ENCODE data around the gene PNLIPRP2.

Gene PNLIPRP2

DNA sequence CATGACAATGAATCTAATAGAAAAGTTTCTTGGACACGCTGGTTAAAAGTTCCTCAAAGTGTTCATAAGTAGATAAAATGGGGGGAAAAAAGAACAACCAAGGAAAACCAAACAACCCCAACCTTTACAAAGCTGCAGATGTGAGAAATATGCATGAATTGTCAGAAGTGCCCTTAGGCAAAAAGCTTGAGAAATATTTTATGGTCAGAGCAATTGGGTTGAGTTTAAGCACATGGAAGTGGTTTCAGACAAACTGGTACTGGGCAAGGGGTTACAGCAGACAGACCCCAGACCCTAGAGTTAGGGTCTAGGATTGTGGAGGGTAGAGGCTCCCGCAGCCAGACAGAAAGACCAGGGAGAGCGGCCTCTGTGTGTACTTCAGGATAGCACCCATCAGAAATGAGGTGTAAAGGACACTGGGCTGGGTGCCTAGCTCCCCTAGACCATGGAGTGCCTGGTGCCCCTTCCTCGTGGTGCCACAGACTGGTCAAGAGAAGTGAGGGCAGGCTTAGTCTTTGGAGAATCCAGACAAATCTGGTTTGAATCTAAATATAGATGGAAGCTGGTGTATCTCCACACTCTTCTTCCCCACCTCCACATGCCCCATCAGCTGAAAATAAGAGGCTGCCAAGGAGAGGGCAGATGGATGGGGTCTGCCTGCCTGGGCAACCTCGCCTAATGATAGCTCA, 37.3 kb downstream of the PNLIPRP2 start:
- no peak for DNase-seq

GRCh38 chr10:116659049-116659670, 38.4 kb downstream of the PNLIPRP2 start:
- no peak for DNase-seq

DNA sequence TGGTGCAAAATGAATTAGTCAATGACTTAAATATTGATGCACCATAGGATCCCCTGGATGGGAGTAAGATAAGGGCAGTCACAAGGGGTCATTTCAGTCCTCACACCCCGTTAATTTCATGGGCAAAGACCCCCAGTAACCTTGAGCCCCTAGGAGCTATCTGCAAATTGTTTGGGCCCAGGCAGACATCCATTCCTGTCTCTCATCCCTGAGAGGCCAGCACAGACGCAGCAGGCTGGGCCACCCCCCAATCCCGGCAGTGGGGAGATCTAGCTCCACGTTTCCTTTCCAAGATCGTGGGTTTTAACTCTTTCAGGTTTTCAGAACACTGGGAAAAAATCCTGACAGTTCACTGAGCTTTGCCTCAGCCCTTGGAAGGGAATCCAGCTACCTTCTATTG, 40.1 kb downstream of the PNLIPRP2 start:
- DNase-seq: no peak

- no peak for DNase-seq
Measured at GRCh38 chr10:116663342-116663741, 42.6 kb downstream of the PNLIPRP2 start.

- DNase-seq: no peak
Measured at GRCh38 chr10:116664631-116665030, 43.9 kb downstream of the PNLIPRP2 start.

- DNase-seq: no peak
Measured at GRCh38 chr10:116665541-116666125, 44.9 kb downstream of the PNLIPRP2 start.

- no peak for DNase-seq
Measured at GRCh38 chr10:116667484-116667883, 46.7 kb downstream of the PNLIPRP2 start.

DNA sequence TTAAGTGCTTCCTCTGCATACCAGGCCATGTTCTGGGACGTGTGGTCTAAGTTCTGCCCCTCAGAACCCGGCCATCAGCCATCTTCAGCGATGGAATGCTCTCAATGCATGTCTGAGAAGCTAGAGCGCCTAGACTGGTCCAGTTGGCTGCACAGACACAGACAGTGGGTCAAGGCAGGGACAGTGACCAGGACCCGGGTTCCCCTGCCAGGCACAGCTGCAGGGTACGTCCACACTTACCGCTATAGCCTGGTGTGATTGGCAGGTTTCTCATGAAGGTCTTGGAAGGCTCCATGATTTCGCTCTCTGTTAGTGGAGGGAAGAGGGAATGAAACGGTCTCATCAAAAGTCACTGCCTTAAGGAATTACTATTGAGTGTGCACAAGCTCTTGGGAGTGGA, 47.3 kb downstream of the PNLIPRP2 start:
- no peak for DNase-seq

DNA sequence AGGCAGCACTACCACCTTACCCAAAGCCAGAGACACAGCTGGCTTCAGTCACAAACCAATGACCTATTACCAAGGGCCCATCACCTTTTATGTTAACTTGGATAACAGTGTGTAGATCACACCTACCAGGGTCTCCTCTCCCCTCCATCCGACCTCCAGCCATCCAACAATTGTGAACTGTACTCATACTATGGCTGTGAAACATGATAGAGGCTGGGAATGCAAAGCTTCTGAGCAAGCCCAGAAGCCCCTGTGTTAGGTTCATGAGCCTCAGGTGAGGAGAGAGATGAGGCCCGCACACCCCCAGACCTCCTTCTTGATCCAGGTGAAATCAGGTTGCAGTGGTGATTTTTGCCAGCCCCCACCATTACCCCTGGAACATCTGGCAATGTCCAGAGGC, 47.7 kb downstream of the PNLIPRP2 start:
- DNase-seq: no peak

GRCh38 chr10:116669080-116669479, 48.3 kb downstream of the PNLIPRP2 start:
- DNase-seq: no peak

DNA sequence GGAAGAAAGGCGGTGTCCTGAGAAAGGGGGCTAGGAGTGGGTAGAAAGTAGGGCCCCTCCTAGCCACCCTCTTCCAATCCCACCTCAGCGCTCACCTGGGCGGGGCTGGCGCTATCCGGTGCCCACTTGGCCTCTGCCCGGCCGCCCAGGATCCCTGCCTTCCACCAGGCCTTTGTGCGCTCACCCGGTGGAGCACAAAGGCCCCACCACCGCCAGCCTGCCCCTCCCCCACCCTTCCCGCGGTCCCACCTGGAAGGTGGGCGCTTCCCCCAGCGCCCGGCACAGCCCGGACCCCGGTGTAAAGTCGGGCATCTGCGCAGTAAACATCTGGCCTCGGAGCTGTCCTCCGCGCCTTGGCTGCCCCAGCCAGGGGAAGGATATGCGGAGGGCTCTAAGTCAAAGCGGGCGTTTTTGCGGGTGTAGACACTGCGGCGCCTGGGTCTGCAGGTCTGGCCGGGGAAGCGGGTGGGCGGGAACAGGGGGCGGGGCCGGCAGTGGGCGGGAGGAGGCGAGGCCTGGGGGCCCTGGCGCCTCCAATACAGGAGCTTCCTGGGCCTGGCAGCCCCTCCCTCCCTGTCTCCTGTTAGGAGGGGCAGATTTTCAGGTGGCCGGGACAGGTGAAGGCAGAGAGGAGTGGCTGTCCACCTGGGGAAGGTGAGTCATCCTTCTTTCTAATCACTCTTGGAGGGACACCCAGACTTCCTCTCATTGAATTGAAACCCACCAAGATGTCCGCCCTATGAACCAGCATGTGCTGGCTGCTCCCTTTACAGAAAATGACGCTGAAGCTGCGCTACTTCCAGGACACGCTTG, 49.3 kb downstream of the PNLIPRP2 start:
- no peak for DNase-seq

DNA sequence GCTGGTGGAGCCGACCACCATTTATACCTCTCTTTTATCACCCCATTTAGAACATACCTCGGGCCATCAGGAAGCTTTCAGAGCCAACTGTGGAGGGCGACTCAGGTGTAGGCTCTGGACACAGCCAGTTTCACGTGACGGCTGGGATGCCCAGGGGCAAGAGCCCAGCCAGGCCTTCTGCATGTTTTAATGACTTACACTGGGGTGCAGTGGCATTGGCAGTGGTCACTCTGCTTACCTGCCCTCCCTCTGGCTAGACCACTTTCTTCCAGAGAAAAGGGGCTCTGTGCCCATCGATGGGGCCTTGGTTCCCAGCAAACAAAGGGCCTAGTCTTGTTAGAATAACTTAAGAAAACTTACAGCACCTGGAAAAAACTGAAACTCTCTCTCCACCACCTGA, 50.0 kb downstream of the PNLIPRP2 start:
- DNase-seq: no peak

DNA sequence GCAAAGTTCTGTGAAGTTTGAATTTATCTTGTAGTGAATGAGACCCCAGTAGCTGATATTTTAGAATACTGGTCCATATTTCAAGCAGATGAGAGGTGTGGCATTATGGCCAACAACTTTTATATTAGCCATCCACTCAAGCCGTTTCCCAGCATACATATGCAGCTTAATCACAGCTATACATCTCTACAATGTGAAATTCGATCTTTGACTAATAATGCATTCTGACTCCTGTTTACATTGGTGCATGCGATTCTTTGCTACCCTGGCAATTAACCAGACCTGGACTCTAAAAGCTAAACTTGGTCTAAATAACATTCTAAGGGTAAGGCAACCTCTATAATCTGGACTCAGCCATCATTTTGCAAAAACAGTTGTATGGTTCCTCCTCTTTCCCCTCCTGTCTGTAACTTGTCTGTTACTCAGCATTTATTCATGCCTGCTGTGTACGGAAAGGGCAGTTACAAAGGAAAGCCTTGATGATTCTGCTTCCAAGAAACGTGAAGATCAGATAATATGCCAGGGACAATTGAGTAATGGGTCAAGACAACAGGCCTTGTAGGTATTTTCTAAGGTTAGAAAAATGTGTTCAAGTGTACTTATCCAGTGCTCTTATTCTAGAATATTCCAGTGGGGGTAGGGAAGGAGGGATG, 50.6 kb downstream of the PNLIPRP2 start:
- DNase-seq: no peak

DNA sequence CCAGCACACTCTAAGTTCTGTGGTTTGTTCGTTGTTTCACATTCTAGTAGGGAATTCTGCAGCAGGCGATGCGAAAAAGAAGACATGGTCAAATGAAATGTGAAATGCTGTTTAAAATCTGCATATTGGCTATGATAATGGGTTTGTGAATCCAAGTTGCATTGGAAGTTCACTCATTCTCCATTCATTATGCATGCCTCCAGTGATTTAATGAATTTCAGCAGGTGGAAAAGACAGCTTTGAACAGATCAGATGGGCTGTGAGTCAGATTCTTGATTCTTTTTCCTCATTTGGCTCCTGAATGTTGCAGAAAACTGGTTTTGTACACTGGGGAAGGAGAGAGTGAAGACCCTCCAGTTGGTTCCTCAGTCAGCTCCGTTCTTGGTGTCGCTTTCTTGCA, 52.1 kb downstream of the PNLIPRP2 start:
- DNase-seq: no peak

- DNase-seq: no peak
Measured at GRCh38 chr10:116673866-116674265, 53.1 kb downstream of the PNLIPRP2 start.

DNA sequence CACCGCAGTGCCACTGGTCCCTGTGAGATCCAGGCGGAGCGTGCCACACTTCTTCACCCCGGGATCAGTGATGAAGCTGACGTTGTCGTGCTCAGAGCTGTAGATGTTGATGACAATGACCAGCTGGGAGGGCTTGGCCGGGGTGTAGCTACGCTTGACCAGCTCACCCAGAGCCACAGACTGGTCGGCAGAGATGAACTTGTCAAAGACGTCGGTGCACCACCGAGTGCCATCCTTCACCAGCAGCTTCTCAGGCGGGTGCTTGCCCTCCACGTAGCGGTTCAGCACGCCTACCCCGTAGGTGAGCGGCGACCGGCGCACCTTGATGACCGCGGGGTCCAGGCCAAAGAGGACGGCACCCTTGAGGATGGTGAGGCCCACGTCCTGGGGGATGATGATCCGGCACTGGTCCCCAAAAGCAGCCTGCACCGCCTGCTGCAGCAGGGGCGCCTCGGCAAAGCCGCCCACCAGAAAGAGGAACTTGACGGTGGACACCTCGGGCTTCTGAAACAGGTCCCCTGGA, 54.2 kb downstream of the PNLIPRP2 start:
- DNase-seq: no peak

- no peak for DNase-seq
Measured at GRCh38 chr10:116676118-116676517, 55.4 kb downstream of the PNLIPRP2 start.

DNA sequence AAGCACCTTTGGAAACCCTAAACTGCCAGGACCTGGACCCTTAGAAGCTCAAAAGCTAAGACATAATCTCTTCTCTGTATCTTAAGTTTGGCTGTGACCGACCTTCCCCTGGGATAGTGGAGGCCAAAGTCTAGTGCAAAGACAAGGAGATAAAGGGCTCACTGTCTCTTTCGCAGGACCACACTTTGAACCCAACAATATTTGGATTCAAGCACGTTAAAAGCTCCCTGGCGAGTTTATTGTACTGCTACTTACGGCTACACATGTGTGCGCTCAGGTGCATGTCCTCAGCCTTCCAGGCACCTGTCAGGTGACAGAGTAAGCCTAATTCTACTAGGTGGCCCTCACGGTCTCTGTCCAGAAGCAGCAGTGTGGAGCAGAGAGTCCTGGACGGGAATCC, 55.9 kb downstream of the PNLIPRP2 start:
- DNase-seq: no peak

DNA sequence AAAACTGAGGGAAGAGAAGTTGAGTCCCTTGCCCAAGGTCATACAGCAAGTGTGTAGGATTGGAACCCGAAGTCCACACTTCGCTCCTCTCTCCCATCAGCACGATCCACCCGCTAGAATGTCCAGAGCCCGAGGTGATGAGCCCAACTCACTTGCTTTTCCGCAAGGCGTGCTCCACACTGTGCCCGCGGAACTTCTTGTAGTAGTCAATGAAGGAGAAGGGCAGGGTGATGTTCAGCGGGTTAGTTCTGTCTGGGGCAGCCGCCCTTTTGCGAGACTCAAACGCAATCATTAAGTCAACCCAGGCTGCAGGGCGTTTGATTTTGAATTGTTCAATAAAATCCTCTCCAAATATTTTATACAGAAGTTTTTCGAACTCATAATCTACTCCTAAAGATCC, 58.6 kb downstream of the PNLIPRP2 start:
- DNase-seq: no peak

DNA sequence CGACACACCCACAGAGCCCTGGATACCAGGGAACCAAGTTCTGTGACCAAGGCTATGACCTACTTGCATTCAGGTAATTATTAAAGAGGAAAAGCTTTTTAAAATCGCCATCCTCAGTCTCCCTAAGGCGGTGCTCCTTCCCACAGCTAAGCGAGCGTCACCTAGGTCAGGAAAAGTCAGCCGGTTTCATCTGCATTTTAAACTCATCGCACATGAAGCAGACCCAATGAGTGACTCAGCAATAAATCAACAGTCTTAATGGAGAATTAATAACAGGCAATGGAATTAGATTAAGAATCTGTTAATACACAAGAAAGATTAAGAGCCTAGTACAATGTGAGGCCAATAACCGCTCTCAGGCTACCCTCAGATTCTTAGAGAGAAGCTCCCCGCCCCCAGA, 62.4 kb downstream of the PNLIPRP2 start:
- no peak for DNase-seq

DNA sequence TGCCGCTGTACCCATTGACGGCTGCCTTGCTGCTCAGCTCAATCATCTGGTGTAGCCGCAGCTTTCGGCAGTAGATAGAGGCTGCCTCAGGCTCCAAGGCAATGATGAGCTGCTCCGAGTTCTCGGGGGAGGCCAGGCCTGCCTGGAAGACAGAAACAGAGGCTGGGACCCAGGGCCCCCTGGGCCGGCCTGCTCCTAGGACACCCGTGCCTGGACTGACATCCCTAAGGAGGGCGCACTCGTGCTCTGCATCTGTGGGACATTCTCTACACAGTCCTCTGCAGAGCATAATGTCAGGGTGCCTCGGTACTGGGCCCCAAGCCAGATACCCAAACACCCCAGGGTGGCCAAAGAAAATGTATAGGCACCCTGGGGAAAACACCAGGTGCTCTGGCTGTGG, 63.1 kb downstream of the PNLIPRP2 start:
- DNase-seq: no peak

GRCh38 chr10:116684781-116685180, 64.0 kb downstream of the PNLIPRP2 start:
- DNase-seq: no peak

DNA sequence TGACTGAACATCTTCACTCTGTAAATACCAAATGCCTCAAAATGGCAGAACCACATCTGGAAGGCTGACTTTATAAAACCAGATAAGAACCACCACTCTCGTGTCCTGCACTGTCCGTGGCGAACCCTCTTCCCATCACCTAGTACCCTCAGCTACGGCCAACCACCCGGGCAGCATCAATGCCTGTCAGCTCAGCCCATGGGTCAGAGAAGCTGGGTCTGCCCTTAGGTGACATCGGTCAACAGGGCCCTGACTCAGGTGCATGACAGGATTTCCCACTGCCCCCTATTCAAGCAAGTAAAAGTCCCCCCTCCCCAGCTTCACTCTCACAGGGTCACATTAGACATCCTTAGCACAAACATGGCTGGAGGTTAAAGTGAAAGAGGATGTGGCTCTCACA, 65.1 kb downstream of the PNLIPRP2 start:
- DNase-seq: no peak

Data from fibroblast of skin of scalp (primary cell).